Stimulated activated CD4-positive, alpha-beta T cell treated with anti-CD3 and anti-CD28 coated beads, Interleukin-2, amount 100 ng/mL, for 4 hours (primary cell): ENCODE data around the gene TNPO2.

Experiments used
- DNase-seq: peaks from one replicate; pipeline ENCODE4 v3.0.0-alpha.2; 2020; ENCODE audit warnings: low read depth

Gene TNPO2

GRCh38 chr19:12723641-12724426 is at the start of gene TNPO2:
TNPO2 (minus strand) TSS chr19:12723932; CDS start chr19:12720977, 2,955 bp downstream.
- DNase-seq: peak; percentile 64

GRCh38 chr19:12772323-12772722 is 48.6 kb upstream of the TNPO2 start:
- no peak for DNase-seq

- no peak for DNase-seq
These were observed 47.2 kb upstream of the TNPO2 start for GRCh38 chr19:12770922-12771321.

GRCh38 chr19:12769689-12770088 is 46.0 kb upstream of the TNPO2 start:
- peak; percentile 67 for DNase-seq

- DNase-seq: no peak
These were observed 43.9 kb upstream of the TNPO2 start for GRCh38 chr19:12767666-12768065.

GRCh38 chr19:12767150-12767549 is 43.4 kb upstream of the TNPO2 start:
- DNase-seq: no peak

- DNase-seq: no peak
These were observed 42.4 kb upstream of the TNPO2 start for GRCh38 chr19:12766051-12766521.

GRCh38 chr19:12764698-12765097 is 41.0 kb upstream of the TNPO2 start:
- no peak for DNase-seq

GRCh38 chr19:12763100-12763499 is 39.4 kb upstream of the TNPO2 start:
- no peak for DNase-seq

GRCh38 chr19:12759686-12760085 is 36.0 kb upstream of the TNPO2 start:
- DNase-seq: no peak

GRCh38 chr19:12757544-12758274 is 34.0 kb upstream of the TNPO2 start:
- no peak for DNase-seq

GRCh38 chr19:12756150-12756883 is 32.6 kb upstream of the TNPO2 start:
- no peak for DNase-seq

GRCh38 chr19:12754465-12755196 is 30.9 kb upstream of the TNPO2 start:
- DNase-seq: no peak

GRCh38 chr19:12752056-12752781 is 28.5 kb upstream of the TNPO2 start:
- DNase-seq: no peak

- DNase-seq: no peak
These were observed 27.9 kb upstream of the TNPO2 start, which contains the start of gene BEST2 for GRCh38 chr19:12751635-12752034. BEST2 (plus strand) TSS chr19:12751791; CDS start chr19:12752593, 802 bp downstream.

- no peak for DNase-seq
These were observed 27.1 kb upstream of the TNPO2 start for GRCh38 chr19:12750851-12751250.

GRCh38 chr19:12749938-12750521 is 26.3 kb upstream of the TNPO2 start:
- no peak for DNase-seq

- no peak for DNase-seq
These were observed 24.8 kb upstream of the TNPO2 start for GRCh38 chr19:12748489-12748888.

- no peak for DNase-seq
These were observed 21.6 kb upstream of the TNPO2 start for GRCh38 chr19:12745166-12745897.

GRCh38 chr19:12737835-12738351 is 14.2 kb upstream of the TNPO2 start:
- no peak for DNase-seq
